Inflammatory macrophage (primary cell): ENCODE data around the gene UBE2D2.
A peak's percentile ranks its signal among the peaks of the same experiment; 100 is the strongest.

Source experiments
- DNase-seq, 2 donors: peaks; one replicate each; pipeline ENCODE4 v3.0.0-alpha.2; 2020 to 2022

UBE2D2 gene

DNA sequence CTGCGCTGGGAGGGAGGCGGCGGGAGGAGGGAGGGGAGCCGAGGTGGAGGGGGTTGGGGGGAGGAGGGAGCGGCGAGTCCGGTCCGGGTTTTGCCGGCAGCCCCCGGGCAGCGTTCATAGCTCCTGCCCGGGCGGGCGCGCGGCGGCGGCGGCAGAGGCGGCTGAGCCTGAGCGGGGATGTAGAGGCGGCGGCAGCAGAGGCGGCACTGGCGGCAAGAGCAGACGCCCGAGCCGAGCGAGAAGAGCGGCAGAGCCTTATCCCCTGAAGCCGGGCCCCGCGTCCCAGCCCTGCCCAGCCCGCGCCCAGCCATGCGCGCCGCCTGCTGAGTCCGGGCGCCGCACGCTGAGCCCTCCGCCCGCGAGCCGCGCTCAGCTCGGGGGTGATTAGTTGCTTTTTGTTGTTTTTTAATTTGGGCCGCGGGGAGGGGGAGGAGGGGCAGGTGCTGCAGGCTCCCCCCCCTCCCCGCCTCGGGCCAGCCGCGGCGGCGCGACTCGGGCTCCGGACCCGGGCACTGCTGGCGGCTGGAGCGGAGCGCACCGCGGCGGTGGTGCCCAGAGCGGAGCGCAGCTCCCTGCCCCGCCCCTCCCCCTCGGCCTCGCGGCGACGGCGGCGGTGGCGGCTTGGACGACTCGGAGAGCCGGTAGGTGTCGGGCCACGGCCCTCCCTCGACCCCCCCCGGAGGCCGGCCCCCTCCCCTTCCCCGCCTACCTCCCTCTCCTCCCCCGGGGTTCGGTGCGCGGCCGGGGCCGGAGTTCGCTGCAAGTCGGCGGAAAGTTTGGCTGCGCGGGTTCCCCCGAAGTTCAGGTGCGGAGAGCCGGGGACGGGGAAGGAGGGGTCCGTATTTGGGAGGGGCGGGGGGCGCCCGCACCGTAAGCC lies 87.3 kb downstream of the UBE2D2 start, which contains the start of gene CXXC5:
Gene CXXC5 (plus strand): TSS at position 145 of the 877 bp plus-strand sequence. CDS start 32,175 bp downstream, outside the sequence.
- DNase-seq, result peak; percentile 70 to 73

DNA sequence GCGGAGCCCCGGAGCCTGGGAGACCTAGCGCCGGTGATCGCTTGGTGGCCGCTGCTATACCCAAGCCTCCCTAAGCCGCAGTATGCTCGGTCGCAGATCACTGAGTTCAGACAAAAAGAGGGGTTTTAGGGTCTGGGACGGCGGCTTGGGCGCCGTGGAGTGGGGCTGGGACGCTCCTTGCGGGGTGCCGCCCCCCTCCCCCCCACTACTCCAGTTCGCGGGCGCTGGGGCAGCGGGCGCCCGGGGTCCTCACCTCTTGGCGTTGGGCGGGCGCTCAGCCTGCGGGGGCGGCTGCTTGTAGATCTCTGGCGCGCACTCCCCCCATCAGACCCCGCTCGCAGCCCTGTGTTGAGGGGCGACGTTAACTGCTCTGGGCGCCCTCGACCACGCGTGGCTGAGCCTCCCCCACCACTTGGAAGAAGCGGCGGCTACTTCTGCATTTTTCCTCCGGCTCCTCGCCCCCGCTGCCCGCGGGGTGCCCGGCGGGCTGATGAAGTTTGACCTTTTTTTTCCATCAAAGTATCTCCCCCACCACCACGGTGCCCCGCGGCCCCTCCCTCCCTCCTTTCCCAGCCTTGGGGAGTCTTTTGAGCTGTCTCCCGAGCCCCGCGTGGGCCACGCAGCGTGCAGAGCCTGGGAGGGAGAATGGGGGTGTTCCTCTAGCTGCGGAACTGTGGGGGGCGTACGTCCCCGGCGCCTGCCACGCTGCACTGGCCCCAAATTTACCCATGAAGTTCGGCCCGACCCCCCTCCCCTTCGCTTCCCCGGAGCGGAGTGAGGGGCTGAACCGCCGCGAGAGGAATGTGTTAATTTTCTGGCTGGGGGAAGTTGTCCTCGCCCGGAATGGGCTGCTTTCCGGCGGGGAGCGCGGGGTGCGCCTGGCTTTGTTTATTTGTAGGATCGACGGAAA lies 88.2 kb downstream of the UBE2D2 start:
- DNase-seq, result peak; percentile 80 to 91

DNA sequence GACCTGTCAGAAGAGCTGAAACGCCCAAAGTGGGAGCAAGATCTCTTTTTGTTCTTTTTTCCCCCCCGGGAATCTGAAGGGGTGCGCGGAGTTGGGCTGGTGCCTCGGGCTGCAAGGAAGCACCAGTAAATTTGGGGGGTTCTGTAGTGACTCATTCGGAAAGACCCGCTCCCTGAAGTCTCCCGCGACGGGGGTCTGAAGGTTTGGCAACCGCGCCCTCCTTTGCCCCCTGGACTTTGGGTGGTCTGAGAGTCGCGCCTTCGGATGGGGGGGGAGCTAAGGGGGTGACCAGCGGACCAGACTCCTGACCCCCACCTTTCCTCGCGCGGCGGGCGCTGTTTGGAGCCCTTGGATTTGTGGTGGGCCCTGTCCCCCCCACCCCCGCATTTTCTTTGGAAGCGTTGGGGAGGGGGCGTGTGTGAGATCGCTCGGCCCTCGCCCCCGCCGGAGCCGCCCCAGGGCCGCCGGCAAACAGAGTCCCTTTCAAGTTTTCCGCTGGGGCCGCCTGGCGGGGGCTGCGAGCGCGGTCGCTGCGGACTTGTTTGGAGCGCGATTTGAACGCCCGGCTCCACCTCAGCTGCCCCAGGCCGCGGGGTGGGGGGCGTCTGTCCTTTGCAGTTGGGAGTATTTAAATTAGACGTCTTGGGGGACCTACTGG lies 89.0 kb downstream of the UBE2D2 start:
- peak in 1 of 2 donors; percentile 39 for DNase-seq

DNA sequence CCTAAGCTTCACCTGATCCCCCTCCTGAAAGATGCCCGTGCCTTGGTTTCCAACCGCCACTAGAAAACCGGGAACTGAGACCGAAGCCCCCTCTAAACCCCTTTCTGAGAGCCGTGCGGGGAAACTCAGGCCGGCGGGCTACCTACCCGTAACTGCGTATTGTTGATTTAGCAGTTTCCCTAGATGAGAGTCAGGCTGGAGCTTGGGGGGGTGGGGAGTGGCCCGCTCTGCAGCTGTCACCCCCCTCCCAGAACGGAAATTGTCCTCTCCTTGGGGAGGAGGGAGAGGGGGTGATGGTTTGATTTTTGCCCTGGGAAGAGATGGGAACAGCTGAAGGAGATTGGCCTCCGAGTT lies 89.5 kb downstream of the UBE2D2 start:
- DNase-seq, result no peak

DNA sequence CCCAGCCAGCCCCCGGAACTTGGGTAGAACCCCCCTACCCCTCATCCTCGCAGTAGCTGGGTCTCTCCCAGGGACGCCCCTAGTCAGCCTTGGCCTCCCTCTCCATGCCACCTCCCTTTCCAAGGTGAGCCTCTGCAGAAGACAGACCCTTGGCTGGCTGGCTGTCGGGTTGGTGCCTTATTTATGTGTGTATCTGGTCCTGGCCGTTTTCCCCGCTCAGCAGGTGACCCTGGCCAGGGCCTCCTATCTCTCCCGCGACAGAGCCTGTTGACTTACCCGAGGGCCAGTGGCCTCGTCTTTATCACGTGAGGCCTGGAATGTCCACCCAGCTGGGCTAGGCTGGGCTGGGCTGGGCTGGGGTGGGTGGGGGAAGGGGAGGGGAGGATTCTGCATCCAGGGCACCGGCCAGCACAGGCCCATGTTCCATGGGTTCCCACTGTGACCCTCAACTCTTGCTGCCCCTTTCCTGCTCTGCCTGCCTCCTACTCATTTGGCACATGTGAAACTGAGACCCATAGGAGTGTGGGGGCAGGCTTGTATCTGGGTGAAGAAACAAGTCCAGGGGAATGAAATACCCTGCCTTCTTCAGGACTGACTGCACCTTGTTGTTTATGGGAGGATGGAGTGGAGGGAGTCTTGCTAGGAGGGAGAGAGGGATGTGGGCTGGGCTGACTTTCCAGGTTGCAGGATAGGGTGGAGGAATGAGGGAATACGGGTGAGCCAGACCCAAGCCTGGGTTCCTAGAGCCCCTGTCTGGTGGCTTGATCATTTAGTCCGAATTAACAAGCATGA lies 90.1 kb downstream of the UBE2D2 start:
- DNase-seq, result peak; percentile 51 to 72

DNA sequence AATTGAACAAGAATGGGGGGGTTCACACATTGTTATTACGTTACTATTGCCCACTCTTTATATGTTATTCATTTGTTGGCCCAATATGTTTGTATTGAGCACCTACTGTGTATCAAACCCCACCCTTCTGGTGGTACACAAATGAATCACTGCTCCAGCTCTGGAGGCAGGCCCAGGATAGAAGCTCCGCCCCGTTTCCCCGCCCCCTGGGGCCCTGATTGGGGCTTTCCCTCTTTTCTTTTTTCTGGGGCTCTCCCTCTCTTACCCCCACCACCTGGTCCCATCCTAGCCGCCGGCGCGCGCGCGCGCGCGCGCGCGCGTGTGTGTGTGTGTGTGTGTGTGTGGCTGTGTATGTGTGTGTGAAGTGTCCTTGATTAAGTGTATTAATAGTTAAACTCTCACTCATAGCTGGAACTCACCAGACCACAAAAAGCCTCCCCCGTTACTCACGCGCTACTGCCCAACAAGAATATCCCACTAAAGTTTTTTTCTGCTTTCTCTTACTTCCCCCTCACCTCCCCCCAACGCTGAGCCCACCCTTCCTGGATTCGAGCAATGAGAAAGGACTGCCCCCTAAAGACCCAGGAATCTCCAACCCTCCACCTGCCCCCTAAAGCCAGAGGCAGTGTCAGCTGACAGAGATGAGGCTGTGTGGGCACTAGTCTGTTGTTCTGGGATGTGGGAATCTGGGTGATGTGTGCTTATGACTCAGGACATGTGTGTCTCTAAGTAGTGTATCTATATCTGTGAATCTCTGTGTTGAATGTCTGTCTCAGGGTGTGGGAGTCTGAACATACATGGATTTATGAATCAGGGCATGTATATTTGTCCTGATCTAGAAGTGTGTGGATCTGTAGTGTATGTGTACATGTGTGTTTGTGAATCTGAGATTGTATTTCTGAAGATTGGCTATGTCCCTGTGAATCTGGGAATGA lies 91.0 kb downstream of the UBE2D2 start:
- peak; percentile 82 to 90 for DNase-seq

DNA sequence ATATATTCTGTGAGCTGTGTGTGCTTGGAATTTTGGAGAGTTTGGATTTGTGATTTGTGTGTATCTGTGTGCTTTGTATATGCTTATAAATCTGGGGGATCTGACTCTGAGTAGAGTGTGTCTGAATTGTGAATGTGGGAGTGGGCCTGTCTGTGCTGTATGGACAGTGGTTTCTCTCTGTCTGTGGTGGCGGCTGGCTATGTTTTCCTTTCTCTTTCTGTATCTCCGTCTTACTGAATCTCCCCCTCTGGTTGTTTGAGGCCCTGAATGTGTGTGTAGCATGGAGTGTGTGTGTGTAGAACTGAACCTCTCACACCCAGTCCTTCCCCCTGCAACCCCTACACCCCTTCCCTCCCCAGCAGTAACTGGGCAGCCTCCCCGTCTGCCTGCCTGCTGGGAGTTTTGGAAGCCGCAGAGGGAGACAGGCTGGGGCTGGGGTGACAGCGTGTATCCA lies 91.7 kb downstream of the UBE2D2 start:
- no peak for DNase-seq

DNA sequence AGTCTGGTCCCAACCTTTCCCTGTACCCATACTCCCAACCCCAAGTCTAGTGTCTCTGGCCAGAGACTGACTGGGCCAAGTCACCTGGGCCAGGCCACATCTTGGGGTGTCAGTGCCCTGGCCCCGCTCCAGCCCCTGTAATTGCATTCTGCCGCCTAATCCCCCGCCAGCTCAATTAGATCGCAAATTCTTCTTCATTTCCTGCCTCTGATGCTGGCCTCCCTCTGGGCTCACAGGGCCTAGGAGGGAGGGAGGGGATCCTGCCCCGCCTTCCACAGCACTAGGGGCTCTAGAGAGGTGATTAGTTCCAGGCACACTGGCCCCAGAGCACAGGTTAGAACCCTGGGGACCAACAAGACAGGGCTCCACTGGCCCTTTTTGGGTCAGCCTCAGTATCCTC lies 92.5 kb downstream of the UBE2D2 start:
- no peak for DNase-seq

DNA sequence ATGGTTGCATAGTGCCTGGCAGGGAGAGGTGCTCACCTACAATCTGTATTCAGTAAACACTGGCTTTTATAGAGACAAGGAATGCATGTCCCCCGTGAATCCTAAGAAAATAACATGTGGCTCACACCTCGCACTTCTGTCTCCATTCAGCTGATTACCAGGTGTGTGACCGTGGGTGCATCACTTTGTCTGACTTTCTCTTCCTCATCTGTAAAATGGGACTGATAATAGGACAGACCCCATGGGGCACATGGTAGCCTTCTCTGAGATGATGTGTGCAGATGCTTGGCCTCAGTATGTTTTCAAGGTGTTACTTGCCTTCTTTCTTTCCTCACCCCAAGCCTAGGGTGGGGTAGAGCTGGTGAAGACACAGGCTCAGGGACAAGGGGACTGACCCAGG lies 93.3 kb downstream of the UBE2D2 start:
- DNase-seq, result no peak

DNA sequence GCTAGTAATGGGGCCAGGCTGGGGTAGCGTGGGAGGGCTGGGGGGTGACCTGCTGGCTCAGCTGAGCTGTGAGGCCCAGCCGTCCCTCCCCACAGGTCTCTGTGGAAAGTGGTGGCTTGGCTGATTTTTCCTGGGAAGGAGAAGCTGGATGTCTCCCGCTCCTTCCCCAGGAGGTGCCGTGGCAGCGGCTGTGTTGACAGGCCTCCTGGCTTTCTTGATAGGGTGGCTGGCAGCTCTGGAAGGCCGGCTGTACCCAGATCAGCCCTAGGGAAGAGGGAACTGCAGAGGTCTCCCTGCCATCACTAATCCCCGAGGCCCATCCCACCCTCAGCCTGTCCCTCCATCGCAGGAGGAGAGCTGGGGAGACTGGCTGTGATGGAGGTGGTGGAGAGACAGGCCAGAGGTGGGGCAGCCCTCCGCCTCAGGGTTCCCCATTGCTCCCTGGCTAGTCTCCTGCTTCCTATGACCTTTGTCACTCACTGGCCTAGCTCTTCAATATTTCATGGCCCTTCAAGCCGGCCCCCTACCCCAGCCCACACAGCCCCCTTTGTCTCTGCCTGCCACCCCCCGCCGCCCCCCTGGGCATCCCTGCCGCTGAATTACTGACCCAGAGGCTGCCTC lies 93.8 kb downstream of the UBE2D2 start:
- no peak for DNase-seq

DNA sequence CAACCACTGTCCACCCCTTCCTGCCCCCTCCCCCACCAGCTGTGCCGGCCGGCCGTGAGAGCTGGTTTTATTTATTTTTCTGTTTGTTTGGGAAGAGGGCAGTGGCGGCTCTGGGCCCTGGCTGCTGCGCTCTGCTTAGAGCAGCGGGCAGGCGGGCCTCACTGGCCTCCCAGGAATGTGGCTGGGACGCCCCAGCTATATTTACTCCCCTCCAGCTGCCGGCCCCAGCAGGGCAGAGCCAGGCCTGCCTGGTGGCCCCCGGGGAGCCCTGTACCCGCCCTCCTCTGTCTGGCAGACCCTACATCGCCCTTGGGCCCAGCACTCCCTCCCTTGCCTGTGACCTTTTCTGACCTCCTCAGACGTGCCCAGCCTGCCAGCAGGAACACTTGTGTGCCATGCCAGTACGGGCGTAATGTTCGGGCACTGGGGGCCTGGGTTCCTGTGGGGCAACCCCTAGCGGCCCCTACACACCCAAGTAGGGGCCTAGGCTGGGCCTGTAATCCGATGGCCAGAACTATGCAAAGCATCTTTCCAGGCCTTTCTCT lies 94.7 kb downstream of the UBE2D2 start:
- no peak for DNase-seq

DNA sequence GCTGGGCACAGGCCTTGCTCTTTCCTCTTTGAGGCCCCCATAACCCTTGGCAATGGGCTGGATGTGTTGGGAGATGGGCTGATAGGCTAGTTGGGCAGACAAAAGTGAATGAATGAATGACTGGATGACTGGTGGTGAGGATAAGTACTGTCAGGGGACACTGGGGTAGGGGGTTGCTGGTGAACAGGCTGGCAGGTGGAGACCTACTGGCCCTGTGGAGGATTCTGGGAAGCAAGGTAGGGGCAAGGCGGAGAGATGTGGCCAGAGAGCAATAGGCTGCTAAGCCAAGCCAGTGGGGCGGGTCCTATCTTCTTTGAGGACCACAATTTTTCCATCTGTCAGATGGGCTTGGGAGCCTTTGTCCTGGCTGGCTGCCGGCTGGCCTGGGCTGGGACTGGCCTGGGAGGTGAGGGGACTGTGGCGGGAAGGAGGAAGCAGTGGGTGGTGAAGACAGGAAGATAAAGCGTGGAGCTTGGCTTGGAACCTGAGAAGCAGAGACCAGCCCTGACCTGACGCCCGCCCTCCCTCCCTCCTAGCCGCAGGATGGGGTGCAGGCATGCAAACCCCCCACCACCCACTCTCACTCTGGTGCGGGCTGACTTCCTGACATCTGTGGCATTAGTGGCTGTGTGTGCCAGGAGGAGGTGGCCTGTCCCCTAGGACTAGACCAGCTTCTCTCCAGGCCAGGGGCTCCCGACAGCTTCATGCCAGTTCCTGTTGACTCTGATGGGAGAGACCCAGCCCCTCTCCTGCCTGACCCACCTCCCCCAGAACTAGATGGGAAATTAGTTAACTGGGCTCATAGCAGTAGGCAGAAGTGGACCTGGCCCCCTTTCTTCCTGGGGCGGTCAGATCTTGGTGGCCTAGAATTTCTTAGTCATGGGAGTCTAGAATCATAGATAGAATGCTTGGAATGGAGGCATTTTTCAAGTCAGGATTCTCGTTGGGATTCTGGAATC lies 96.5 kb downstream of the UBE2D2 start:
- peak in 1 of 2 donors; percentile 46 for DNase-seq

DNA sequence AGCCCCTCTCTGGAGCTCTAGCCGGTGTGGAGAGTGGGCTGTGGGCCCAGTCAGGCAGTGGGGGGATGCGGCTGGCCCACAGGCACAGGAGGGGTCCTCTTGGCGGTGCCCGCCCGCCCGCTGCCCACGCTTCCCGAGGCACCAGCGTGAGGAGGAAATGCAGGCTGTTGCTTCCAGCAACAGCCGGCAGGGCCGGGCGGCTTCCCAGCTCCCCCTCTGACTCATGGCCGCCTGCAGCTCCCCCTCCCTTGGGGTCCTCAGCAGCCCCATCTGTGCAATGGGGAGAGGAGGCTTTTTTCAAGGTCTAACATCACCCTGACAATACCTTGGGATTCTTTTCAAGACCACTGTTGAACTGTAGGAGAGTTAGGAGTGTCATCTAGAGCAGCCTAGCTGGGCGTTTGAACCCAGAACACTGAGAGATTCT lies 97.4 kb downstream of the UBE2D2 start:
- peak; percentile 50 to 74 for DNase-seq

DNA sequence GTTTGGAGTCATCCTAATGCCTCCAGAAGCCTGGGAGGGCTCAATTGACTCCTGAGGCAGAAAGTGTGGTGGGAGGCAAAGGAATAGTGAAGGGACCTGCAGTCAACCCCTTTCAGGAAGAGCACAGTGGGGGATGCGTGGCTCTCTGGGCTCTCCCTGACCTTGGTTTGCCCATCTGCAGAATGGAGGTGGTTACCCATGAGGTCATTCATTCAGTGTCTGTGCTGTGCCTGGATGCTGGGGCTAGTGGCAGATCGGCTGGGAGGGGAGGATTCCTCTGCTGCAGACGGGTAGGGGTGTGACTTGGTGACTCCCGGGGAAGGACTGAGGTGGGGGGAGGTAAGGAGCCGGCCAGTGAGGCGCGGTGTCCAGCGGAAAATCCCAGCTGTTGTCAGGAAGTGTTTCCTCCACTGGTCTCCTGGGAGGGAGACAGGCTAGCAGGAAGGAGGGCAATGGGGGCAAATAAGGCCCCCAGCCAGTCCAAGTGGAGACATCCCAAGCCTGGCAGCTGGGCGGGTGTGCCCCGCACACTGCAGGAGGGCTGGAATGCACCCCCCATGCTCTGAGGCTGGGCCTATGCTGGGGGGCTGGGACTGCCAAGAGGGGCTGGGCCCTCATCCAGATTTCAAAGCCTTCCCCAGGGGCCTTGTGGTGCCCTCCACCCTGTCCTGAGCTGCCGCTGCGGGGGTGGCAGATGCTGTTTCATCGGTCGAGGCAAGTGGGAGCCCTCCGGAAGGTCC lies 98.0 kb downstream of the UBE2D2 start:
- DNase-seq, result no peak

DNA sequence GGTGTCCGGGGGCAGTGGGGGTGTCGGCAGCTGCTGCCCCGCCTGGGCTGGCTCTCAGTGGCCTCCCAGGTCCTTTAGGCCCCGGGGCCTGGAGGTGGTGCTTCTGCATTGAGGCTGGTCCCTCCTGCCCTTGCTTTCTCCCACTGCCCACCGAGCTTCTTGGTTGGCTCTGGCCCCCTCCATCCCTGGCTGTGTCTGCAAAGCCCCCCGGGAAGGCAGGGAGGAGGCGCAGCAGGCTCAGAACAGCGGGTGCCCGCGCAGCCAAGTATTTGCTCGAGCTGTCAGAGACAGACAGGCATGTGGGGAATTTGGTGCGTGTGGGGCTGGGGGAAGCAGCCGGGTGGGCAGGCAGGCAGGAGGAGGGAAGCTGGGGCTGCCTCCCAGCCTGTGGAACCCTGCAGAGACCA lies 98.6 kb downstream of the UBE2D2 start:
- DNase-seq, result no peak

DNA sequence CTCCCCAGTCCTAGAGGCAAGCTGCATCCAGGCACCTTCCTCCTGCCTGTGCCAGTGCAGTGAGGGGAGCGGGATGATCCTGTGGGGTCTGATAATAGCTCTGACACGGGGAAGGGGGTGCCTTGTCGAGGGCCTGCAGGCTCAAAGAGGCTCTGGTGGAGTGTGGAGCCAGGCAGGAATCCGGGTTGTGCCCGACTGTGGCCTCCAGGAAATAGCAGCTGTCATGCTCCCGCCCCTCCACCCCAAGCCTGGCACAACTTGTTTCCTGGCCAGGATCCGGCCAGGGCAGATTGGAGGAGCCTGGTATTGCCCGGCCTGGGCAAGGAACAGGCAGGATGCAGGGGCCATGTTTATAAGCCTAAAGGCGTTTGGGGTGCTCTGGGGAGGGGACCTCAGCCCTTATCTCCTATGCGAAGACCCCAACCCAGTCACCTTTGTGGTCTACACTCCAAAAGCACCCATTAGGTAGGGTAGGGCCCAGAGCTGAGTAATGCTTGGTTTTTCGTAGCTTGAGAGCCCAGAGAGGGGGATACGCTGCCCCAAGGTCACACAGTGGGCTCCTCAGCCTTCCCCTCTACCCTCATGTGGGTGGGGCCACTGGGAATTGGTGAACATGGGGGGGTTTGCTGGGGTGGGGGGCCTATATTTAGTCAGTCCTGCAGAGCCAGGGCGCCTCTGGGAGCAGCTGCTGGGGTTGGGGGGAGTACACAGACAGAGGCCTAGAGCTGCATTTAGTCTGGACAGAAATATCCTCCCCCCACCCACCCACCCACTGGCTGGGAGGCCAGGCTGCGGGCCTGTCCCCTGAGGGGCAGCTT lies 99.2 kb downstream of the UBE2D2 start:
- DNase-seq, result peak; percentile 34 to 41
